RKO (cell line): ENCODE data around the gene CDKN2B-AS1.

Source experiments
- DNase-seq: peaks from one replicate; pipeline ENCODE4 v3.0.0-alpha.2; 2016; ENCODE audit warnings: low spot score

The CDKN2B-AS1 gene

GRCh38 chr9:22117511-22118384 lies 123.2 kb downstream of the CDKN2B-AS1 start:
- DNase-seq: peak; percentile 31

GRCh38 chr9:22118810-22119521 lies 124.4 kb downstream of the CDKN2B-AS1 start:
- DNase-seq: no peak

DNA sequence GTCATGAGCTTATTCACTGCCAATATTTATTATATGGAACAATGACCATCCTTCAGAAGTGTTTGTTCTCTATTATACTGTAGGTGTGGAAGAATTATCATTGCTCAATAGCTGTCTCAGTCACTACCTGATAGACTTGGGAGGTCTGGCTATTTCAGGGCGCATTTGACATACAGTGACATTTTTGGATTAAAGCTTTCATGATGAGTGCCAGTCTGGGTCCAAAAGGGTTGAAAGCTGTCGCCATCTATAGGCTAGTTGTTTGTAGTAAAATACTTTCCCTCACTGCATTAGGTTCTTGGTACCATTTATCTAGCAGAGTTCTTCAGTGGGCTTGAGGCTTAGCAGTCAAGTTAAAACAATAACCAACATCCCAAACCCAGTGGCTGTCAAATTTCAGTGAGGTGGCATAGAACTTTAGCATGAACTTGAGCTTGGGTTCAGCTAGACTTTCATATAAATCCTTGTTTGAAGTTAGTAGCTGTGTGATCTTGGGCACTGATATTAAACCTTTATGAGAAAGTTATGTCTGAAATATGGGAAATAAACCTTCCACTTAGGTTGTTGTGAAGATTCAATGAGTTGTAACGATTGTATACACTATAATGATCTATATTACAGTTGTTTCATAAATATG lies 125.0 kb downstream of the CDKN2B-AS1 start:
- DNase-seq: peak; percentile 57

DNA sequence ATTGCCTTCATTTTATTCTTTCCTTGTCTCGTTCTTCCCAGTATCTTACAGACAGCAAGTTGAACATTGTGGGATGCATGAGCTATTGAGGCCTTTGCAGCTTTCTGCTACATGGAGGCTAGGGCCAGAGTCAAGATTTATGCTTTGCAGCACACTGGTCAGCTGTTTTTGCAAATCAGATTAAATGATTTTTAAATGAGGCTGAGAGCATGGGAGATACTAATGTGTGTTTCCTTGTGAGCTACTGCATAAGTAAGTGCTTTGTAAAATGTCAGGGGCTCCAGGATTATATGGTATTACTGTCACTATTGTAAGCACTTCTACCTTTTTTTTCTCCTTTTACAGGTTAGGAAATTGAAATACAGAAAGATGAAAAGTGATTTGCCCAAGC lies 125.6 kb downstream of the CDKN2B-AS1 start:
- no peak for DNase-seq

DNA sequence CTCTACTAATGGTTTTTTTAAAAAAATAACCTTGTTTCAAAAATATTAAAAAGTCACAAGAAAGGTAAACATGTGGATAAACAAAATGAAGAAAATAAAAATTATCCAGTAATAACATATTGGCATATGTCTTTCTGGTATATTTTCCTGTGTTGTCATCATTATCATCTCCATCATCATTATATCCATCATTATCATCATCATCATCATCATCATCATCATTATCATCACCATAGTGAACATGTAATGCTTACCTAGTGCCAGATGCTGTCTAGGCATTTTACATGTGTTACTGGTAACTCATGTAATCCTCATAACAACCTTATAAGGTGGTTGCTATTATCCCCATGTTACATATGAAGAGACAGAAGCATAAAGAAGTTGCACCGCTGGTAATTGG lies 126.0 kb downstream of the CDKN2B-AS1 start:
- DNase-seq: no peak

- DNase-seq: no peak
Measured at GRCh38 chr9:22124263-22125011, 129.8 kb downstream of the CDKN2B-AS1 start.

- DNase-seq: no peak
Measured at GRCh38 chr9:22129133-22129532, 134.5 kb downstream of the CDKN2B-AS1 start.

- DNase-seq: no peak
Measured at GRCh38 chr9:22129633-22130032, 135.0 kb downstream of the CDKN2B-AS1 start.

DNA sequence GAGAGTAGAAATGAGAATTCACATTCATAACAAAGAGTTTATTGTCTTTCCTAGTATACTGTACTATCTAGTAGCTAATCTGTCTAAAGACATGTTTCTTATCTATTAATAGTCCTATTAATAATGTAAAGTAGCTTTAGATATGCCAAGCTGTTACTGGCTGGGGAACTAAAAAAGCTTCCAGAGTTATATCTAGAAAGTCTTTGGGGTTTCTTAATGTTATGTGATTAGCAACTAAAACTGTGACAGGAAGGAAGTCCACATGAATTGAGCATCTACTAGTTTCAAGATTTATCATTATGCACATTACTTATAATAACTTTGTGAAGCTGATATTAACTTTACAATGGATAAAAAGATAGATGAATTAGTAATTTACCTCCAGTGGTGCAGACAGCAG lies 137.2 kb downstream of the CDKN2B-AS1 start:
- DNase-seq: no peak

DNA sequence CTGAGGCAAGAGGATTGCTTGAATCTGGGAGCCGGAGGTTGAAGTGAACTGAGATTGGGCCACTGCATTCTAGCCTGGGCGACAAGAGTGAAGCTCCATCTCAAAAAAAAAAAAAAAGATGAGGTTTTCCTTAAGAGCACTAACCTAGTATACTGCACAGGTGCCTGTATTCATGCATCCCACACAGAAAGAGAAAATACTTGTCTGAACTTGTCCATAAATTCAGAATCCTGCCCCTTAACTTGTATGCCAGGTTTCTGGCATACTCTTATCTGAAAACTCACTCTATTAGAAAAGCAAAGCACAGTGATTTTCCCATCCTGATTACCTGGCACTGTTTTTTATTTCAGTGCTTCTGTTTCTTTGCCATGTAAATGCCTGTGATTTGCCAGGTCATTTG lies 139.8 kb downstream of the CDKN2B-AS1 start:
- no peak for DNase-seq

GRCh38 chr9:22136461-22137096 lies 142.0 kb downstream of the CDKN2B-AS1 start:
- no peak for DNase-seq

DNA sequence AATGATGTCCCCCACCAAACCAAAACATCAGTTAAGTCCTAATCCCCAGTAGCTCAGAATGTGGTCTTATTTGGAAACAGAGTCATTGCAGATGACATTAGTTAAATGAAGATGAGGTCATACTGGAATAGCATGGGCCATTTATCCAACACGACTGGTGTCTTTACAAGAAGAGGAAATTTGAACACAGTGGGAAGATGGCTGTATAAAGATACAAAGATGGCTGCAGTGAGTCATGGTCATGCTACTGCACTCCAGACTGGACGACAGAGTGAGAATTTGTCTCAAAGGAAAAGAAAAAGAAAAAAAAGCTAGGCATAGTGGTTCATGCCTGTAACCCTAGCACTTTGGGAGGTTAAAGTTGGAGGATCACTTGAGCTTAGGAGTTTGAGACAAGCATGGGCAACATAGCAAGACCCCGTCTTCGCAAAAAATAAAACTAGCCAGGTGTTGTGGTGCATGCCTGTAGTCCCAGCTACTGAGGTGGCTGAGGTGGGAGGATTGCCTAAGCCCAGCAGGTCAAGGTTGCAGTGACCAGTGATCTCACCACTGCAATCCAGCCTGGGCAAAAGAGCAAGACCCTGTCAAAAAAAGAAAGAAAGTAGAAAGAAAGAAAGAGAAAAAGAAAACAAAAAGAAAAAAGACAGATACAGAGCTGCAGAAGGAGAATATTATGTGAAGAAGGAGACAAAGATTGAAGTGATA lies 144.5 kb downstream of the CDKN2B-AS1 start:
- DNase-seq: no peak

DNA sequence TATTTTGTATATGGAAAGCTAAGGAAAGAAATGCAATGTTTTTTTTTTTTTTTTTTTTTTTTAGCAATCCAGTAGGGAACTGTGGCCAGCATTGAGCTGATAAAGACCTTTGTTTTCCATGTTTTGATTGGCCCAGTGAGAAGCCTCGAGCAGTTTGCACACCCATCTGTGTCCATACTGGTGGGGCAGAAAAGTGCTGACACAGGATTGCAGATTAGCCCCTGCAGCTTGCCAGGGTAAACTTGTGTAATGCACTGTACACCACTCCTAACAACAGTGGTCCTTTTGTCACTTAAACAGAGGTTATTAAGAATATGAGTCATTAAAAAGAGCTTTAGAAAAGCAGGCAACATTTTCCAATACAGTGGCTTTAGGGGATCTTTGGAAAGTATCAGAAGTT lies 147.3 kb downstream of the CDKN2B-AS1 start:
- DNase-seq: no peak

DNA sequence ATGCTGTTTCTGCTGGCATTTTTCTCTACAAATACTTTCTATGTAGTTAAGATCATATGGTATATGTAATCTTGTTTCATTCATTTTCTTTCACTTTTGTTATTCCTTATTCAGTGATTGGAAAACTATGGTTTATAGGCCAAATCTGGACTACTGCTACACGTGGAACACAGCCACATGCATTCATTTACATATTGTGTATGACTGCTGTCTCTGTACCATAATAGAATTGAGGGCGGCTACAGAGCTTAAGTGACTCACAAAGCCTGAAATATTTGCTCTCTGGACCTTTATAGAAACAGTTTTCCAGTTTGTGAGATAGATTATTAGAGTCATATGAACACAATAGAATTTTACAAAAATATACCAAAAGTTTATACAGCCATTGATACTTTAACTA lies 148.1 kb downstream of the CDKN2B-AS1 start:
- DNase-seq: peak; percentile 24

DNA sequence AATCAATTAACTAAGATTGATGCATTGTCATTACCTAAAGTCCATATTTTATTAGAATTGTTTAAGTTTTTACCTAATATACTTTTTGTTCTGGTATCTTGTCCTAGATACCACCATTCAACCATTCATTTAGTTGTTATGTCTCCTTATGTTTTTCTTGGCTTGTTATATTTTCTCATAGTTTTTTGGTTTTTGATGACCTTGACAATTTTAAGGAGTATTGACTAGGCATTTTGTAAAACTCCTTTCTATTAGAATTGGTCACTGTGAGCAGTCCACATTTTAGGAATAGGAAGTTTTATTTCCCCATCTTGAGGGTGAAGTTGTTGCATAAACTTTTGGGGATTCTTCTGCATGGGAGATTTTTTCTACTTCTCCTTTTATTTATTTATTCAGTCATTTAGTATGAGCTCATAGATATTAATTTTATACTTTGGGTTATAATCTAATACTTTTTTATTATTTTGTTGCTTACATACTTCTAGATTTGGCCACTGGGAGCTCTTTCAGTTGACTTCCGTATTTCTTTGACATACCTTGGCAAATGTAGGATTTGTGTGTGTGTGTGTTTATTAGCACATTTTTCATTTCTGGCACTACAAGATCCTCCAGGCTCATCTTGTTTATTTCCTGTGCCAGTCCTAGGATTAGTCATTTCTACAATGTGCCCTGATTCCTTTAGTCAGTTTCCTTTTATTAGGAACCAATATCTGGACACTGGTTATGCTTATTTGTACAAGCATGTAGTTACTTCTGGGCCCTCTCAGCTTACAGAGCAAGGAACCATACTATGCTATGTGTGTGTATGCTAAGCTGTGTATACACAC lies 149.4 kb downstream of the CDKN2B-AS1 start:
- no peak for DNase-seq

GRCh38 chr9:22146604-22147003 lies 152.0 kb downstream of the CDKN2B-AS1 start:
- no peak for DNase-seq

DNA sequence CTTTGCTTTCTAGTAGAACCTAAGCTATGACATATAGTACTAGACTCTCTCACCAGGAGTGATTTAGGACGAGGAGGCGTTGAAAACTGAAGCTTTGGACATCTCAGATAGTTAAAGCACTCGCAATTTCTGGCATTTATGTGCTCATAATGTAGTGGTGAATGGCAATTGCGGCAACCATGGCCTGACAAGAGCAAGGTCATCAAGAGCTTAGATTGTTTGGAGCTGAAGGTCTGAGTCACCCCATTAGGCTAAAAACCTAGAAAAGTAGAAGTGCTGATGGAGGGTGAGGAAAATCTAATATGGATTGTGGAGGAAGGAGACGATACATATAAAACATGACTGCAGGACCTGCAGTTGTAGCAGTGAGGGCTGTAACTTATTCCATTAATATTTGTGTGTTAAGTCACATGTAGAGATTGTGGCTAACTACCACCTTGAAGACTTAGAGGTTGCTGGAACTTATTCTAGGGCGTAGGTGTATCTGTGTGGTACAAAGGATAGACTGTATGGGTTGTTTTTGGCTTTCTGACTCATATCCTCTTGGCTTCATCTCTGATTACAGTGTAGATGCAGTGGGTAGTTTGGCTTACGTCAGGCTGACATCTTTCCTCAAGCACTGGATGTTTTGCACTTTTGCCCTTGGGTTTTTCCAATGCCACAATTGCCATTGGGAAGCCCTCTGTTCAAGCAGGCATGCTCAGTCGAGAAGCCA lies 153.4 kb downstream of the CDKN2B-AS1 start:
- peak; percentile 47 for DNase-seq

DNA sequence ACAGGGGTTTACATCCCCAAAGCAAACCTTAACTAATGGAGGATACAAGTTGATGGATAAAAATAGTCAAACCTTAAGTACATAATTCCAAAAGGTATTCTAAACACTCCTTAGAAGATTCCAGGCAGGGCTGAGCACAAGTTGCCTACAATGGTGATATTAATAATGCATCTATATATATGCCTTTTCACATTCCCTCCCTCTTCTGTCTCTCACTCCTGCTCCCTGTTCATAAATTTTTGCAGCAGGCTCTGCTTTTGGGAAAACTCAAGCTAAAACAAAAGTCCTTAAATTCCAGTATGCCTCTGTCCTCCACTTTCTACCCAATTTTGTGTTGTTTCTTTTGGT lies 153.9 kb downstream of the CDKN2B-AS1 start:
- no peak for DNase-seq

DNA sequence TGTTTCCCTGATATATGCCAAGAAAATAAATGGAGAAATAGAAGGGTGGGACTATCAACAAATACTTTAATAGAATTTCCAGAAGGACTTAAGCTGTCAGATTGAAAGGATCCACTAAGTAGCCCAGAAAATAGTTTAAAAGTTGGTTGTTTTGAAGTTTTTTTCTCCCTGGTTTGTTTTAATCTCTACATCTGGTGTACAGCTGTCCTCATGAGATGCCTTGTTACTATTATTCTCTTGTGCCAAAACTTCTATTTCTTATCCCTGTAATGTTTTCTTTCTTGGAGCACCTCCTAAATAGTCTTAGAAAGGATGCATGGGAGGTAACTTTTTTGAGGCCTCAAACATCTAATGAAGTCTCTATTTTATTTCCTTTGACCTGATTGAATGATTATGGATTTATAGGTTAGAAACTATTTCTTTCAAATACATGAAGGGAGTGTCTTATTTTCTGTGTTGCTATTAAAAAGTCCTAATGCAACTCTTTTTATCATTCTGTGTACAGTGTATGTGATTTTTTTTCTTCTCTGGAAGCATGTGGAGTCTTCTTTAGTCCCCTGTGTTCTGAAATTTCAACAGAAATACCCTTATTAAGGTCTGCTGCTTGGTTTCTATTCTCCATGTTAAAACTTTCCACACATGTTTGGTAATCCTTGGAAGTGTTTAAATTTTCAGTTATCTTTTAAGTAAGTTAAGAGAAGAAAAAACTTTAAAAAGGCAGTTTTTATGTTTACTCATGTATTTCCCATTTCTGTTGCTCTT lies 154.5 kb downstream of the CDKN2B-AS1 start:
- no peak for DNase-seq
